SK-N-SH (cell line): ENCODE data around the gene RPH3AL. TPM values are rescaled to one million over a fixed set of nuclear protein-coding genes. Genes with fewer than 3 reads are reported as not detected.
A peak's percentile ranks its signal among the peaks of the same experiment; 100 is the strongest.

Experiments
- CTCF ChIA-PET: fragments of 300-600, 350-600 bp; formaldehyde crosslinking; extraction: SDS; loops from one replicate; lab custom pipeline; 2021; lab: Yijun Ruan, JAX
- POLR2A ChIA-PET: fragments of 350-600 bp; sonication (Branson Sonifier 250); formaldehyde crosslinking; extraction: SDS; loops from one replicate; lab custom pipeline; 2020; ENCODE audit warnings: antibody characterized with exemption, inconsistent platforms; lab: Yijun Ruan, JAX
- DNase-seq: peaks from one replicate; pipeline ENCODE4 v3.0.0; 2012
- H2AFZ ChIP-seq: fragments of 200-600 bp; sonication (generic); 2 replicates; pipeline ENCODE4 v1.8.1; 2016; ENCODE audit warnings: antibody characterized with exemption, mild to moderate bottlenecking, low read depth
- H3F3A ChIP-seq: fragments of 200-600 bp; sonication (generic); replicated peaks from 2 replicates; pipeline ENCODE3; 2016; ENCODE audit warnings: antibody characterized with exemption, mild to moderate bottlenecking; ENCODE audit not compliant: insufficient read depth
- H3K27ac ChIP-seq, 2 experiments: fragments of 200-500 bp in 1 of 2; fragments of 200-600 bp in 1 of 2; sonication (Bioruptor generic) in 1 of 2; sonication (generic), shearing (Covaris generic) in 1 of 2; 2 replicates each; pipeline versions ENCODE4 v1.5.1 to v1.6.1; 2014 to 2016; ENCODE audit warnings: low read depth in 2 of 2, inconsistent platforms in 1 of 2, low read length in 1 of 2, mild to moderate bottlenecking in 1 of 2, mixed read lengths in 1 of 2
- H3K27me3 ChIP-seq: fragments of 200-600 bp; sonication (generic), shearing (Covaris generic); 2 replicates; pipeline ENCODE4 v1.6.1; 2016; ENCODE audit warnings: mixed run types; ENCODE audit not compliant: insufficient read depth
- H3K36me3 ChIP-seq, 2 experiments: fragments of 200-500 bp in 1 of 2; fragments of 200-600 bp in 1 of 2; sonication (Bioruptor generic) in 1 of 2; sonication (generic) in 1 of 2; replicated peaks in 1 of 2; 2 replicates each; pipeline versions ENCODE3 to v1.5.1; 2014 to 2016; ENCODE audit warnings: low read length in 1 of 2, mild to moderate bottlenecking in 1 of 2; ENCODE audit not compliant: insufficient read depth in 2 of 2, control insufficient read depth in 1 of 2
- H3K4me1 ChIP-seq, 2 experiments: fragments of 200-500 bp in 1 of 2; fragments of 200-600 bp in 1 of 2; sonication (Bioruptor generic) in 1 of 2; sonication (generic), shearing (Covaris generic) in 1 of 2; 2 replicates each; pipeline versions ENCODE4 v1.5.1 to v1.6.1; 2014 to 2016; ENCODE audit warnings: low read depth in 1 of 2, low read length in 1 of 2, mixed run types in 1 of 2; ENCODE audit not compliant: insufficient read depth in 2 of 2, control insufficient read depth in 1 of 2
- H3K4me2 ChIP-seq: fragments of 200-600 bp; sonication (generic), shearing (Covaris generic); 2 replicates; pipeline ENCODE4 v1.6.1; 2017; ENCODE audit warnings: mixed run types
- H3K4me3 ChIP-seq, 2 experiments: fragments of 200-500 bp in 1 of 2; fragments of 200-600 bp in 1 of 2; sonication (Bioruptor generic) in 1 of 2; sonication (generic), shearing (Covaris generic) in 1 of 2; 2 replicates each; pipeline versions ENCODE4 v1.5.1 to v1.8.1; 2014 to 2016; ENCODE audit warnings: low read depth in 2 of 2, inconsistent platforms in 1 of 2, low read length in 1 of 2, mild to moderate bottlenecking in 1 of 2, mixed read lengths in 1 of 2, moderate library complexity in 1 of 2
- H3K79me2 ChIP-seq: fragments of 200-600 bp; sonication (generic); 2 replicates; pipeline ENCODE4 v1.8.1; 2017; ENCODE audit warnings: mild to moderate bottlenecking; ENCODE audit not compliant: insufficient read depth
- H3K9ac ChIP-seq: fragments of 200-600 bp; sonication (generic); 2 replicates; pipeline ENCODE4 v1.6.1; 2017; ENCODE audit warnings: mixed run types
- H3K9me2 ChIP-seq: fragments of 200-600 bp; sonication (generic); 2 replicates; pipeline ENCODE4 v1.6.1; 2017; ENCODE audit warnings: mixed run types
- H3K9me3 ChIP-seq: fragments of 200-600 bp; sonication (generic); 2 replicates; pipeline ENCODE4 v1.6.1; 2017; ENCODE audit warnings: mixed run types, mild to moderate bottlenecking, moderate library complexity
- H4K20me1 ChIP-seq: fragments of 200-600 bp; sonication (generic); 2 replicates; pipeline ENCODE4 v1.6.1; 2017; ENCODE audit warnings: mild to moderate bottlenecking, mixed run types; ENCODE audit not compliant: insufficient read depth
- CTCF ChIP-seq: fragments of 200-600 bp; sonication (generic); IDR thresholded peaks from 2 replicates; pipeline ENCODE4 v1.6.1; 2017; ENCODE audit warnings: antibody characterized with exemption, mild to moderate bottlenecking, moderate library complexity
- FOSL2 ChIP-seq: IDR thresholded peaks from 2 replicates; pipeline ENCODE4 v1.4.0; 2012; ENCODE audit warnings: low read depth, mild to moderate bottlenecking, moderate library complexity, borderline replicate concordance
- FOXJ3 ChIP-seq: sonication (generic); formaldehyde crosslinking; IDR thresholded peaks from 2 replicates; pipeline ENCODE4 v1.5.1; 2020; ENCODE audit warnings: mild to moderate bottlenecking, missing genetic modification reagents
- FOXM1 ChIP-seq: IDR thresholded peaks from 2 replicates; pipeline ENCODE4 v1.4.0; 2012; ENCODE audit warnings: low read depth, mild to moderate bottlenecking
- IRF3 ChIP-seq: fragments of 150-350 bp; IDR thresholded peaks from 2 replicates; pipeline ENCODE4 v1.6.1; 2016; ENCODE audit warnings: mild to moderate bottlenecking, low read depth, low read length
- JUND ChIP-seq: IDR thresholded peaks from 2 replicates; pipeline ENCODE4 v1.4.0; 2012
- MEF2A ChIP-seq: IDR thresholded peaks from 2 replicates; pipeline ENCODE4 v1.4.0; 2012; ENCODE audit warnings: low read depth, borderline replicate concordance
- MXI1 ChIP-seq: IDR thresholded peaks from 2 replicates; pipeline ENCODE4 v1.6.1; 2012; ENCODE audit warnings: mild to moderate bottlenecking, low read depth, low read length, improper control_type of control experiment
- NRF1 ChIP-seq: IDR thresholded peaks from 2 replicates; pipeline ENCODE4 v1.6.1; 2012; ENCODE audit warnings: low read depth, mild to moderate bottlenecking, low read length
- PBX3 ChIP-seq: IDR thresholded peaks from 2 replicates; pipeline ENCODE4; 2012
- RCOR1 ChIP-seq: fragments of 150-350 bp; IDR thresholded peaks from 2 replicates; pipeline ENCODE4 v1.6.1; 2017; ENCODE audit warnings: antibody characterized with exemption, low read length
- REST ChIP-seq: IDR thresholded peaks from 2 replicates; pipeline ENCODE4 v1.6.1; 2012; ENCODE audit warnings: mild to moderate bottlenecking, low read depth, low read length, moderate library complexity
- RFX5 ChIP-seq: IDR thresholded peaks from 2 replicates; pipeline ENCODE4 v1.6.1; 2012; ENCODE audit warnings: mild to moderate bottlenecking, improper control_type of control experiment, low read length
- RXRA ChIP-seq: IDR thresholded peaks from 2 replicates; pipeline ENCODE4 v1.4.0; 2012; ENCODE audit warnings: low read depth, mild to moderate bottlenecking, borderline replicate concordance
- SIN3A ChIP-seq: IDR thresholded peaks from 2 replicates; pipeline ENCODE4 v1.6.1; 2012; ENCODE audit warnings: low read depth, mild to moderate bottlenecking, low read length, moderate library complexity, borderline replicate concordance
- SMC3 ChIP-seq: IDR thresholded peaks from 2 replicates; pipeline ENCODE4 v1.6.1; 2012; ENCODE audit warnings: low read depth, low read length, improper control_type of control experiment
- TAF1 ChIP-seq: IDR thresholded peaks from 2 replicates; pipeline ENCODE4 v1.6.1; 2012; ENCODE audit warnings: low read depth, mild to moderate bottlenecking, low read length, moderate library complexity, borderline replicate concordance
- USF2 ChIP-seq: fragments of 150-350 bp; IDR thresholded peaks from 2 replicates; pipeline ENCODE4 v1.6.1; 2017; ENCODE audit warnings: antibody characterized with exemption, low read length, low read depth, borderline replicate concordance
- YY1 ChIP-seq: IDR thresholded peaks from 2 replicates; pipeline ENCODE4 v1.4.0; 2012; ENCODE audit warnings: low read depth, mild to moderate bottlenecking
- WGBS: methylation state at CpG from one replicate; pipeline ENCODE4 v1.1.6; 2017; ENCODE audit warnings: low lambda C conversion rate; 5-methylcytosine and 5-hydroxymethylcytosine counted together
- polyA plus RNA-seq, 3 experiments: library from polyadenylated mRNA; depleted of rRNA; stranded (reverse); fragments of >200 nt; gene quantifications; 2 replicates each; pipeline ENCODE4 v1.2.3, GENCODE V29; 2012
- TF ChIP-seq, protein P1 (sequence below): IDR thresholded peaks from 2 replicates; pipeline ENCODE4 v1.4.0; 2012; ENCODE audit warnings: low read depth, borderline replicate concordance

RPH3AL gene
- polyA plus RNA-seq, 1 of the 3 experiments (the other 2 are of a cell fraction) = 2.9 TPM

DNA sequence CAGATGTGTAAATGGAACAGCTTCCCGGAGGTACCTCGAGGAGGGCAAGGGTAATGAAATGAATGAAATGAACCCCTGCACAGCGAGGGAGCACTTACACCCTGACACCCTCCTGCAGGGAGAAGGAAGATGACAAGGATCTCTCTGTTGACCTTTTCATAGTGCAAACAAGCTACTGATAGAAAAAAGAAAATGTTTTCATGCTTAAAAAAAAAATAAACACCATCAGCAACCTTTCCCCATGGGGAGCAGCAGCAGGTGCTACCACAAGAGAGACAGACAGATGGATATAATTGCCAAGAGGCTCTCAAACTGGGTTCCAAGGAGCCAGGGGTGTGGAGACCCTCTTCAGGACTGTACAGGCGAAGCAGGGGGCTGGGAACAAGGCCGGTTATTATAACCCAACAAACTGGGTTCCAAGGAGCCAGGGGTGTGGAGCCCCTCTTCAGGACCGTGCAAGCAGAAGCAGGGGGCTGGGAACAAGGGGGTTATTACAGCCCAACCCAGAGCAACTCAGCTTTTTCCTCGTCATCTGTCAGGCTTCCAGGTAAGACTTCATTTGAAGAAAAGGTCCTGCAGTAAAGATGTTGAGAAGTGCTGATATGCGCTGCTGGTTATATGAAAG lies 718 bp upstream of the RPH3AL start (continued):
- TF ChIP-seq REST = no peak
- TF ChIP-seq, protein P1, sequence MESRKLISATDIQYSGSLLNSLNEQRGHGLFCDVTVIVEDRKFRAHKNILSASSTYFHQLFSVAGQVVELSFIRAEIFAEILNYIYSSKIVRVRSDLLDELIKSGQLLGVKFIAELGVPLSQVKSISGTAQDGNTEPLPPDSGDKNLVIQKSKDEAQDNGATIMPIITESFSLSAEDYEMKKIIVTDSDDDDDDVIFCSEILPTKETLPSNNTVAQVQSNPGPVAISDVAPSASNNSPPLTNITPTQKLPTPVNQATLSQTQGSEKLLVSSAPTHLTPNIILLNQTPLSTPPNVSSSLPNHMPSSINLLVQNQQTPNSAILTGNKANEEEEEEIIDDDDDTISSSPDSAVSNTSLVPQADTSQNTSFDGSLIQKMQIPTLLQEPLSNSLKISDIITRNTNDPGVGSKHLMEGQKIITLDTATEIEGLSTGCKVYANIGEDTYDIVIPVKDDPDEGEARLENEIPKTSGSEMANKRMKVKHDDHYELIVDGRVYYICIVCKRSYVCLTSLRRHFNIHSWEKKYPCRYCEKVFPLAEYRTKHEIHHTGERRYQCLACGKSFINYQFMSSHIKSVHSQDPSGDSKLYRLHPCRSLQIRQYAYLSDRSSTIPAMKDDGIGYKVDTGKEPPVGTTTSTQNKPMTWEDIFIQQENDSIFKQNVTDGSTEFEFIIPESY = no peak

- no peak overlapping the region for H3K4me3 ChIP-seq
- H3K36me3 ChIP-seq = no peaks in the 10 kb centered on the region
- POLR2A ChIA-PET = no interaction called here
- 76% methylated on average over 17 of the region's 19 CpGs for WGBS
- no peak for DNase-seq
- no peak overlapping the region for H3K9ac ChIP-seq
- no peaks in the 10 kb centered on the region for H3K79me2 ChIP-seq
- no peaks in the 10 kb centered on the region for H3K9me2 ChIP-seq
- H3K4me1 ChIP-seq = peaks cover 0 to 25% of the 10 kb centered on the region in 2 experiments; a peak in 1 of 4 replicates
- peak overlapping the region in 1 of 2 experiments; percentile 53; a peak in 1 of 4 replicates for H3K27ac ChIP-seq
- no peak overlapping the region for H2AFZ ChIP-seq
- H3F3A ChIP-seq = no peaks in the 10 kb centered on the region
- TF ChIP-seq FOSL2 = no peak
- TF ChIP-seq SIN3A = no peak
- TF ChIP-seq NRF1 = no peak
- TF ChIP-seq MXI1 = no peak
- TF ChIP-seq RCOR1 = no peak
- no peak for TF ChIP-seq MEF2A
- TF ChIP-seq FOXJ3 (CRISPR knock-in tag) = no peak
- no peak for TF ChIP-seq RXRA
- no peak for TF ChIP-seq PBX3
- TF ChIP-seq FOXM1 = no peak
- no peak for TF ChIP-seq USF2
- no peak for TF ChIP-seq SMC3
- TF ChIP-seq YY1 = no peak
- TF ChIP-seq JUND = no peak
- TF ChIP-seq IRF3 = no peak
- TF ChIP-seq CTCF = no peak
- TF ChIP-seq RFX5 = no peak
- TF ChIP-seq TAF1 = no peak
- no peaks in the 10 kb centered on the region for H3K9me3 ChIP-seq
- no peak overlapping the region for H3K4me2 ChIP-seq
- H4K20me1 ChIP-seq = no peaks in the 10 kb centered on the region
- no peaks in the 10 kb centered on the region for H3K27me3 ChIP-seq
- CTCF ChIA-PET = no interaction called here
Observed at GRCh38 chr17:351875-352420, 659 bp downstream of the RPH3AL start.
